SK-N-SH treated with all-trans-retinoic acid at 6 μM for 48 hours (cell line): Measurements from ENCODE around the gene ARHGEF1.

Experiments used
- ARNTL ChIP-seq: fragments of 450-650 bp; formaldehyde crosslinking; IDR thresholded peaks from 2 replicates; pipeline ENCODE4 v1.5.0; 2020; ENCODE audit warnings: low read depth, mild to moderate bottlenecking, moderate library complexity, borderline replicate concordance
- ZFP3 ChIP-seq: fragments of 250-450 bp; sonication (Bioruptor Pico); IDR thresholded peaks from 2 replicates; pipeline ENCODE4 v1.5.0; 2020; ENCODE audit warnings: mild to moderate bottlenecking, moderate library complexity
- ZNF70 ChIP-seq: fragments of 450-650 bp; formaldehyde crosslinking; IDR thresholded peaks from 2 replicates; pipeline ENCODE4 v1.5.0; 2020; ENCODE audit warnings: mild to moderate bottlenecking, moderate library complexity

- TF ChIP-seq ARNTL (CRISPR knock-in tag) = no peak
- no peak for TF ChIP-seq ZNF70 (CRISPR knock-in tag)
- no peak for TF ChIP-seq ZFP3
Observed at GRCh38 chr19:41939861-41940730, 57.1 kb downstream of the ARHGEF1 start.
